GM12878 (cell line): Measurements from ENCODE around the gene INHBB. TPM values are rescaled to one million over a fixed set of nuclear protein-coding genes. Genes with fewer than 3 reads are reported as not detected.
A peak's percentile ranks its signal among the peaks of the same experiment; 100 is the strongest.

ENCODE experiments used
- ATAC-seq: fragments of 200-7000 bp; cut with Tn5 transposase; 3 replicates; pipeline ENCODE4 v1.9.1; 2020; ENCODE audit warnings: mild to moderate bottlenecking, moderate library complexity
- BruUV-seq: library from RNA; stranded (reverse); fragments of 400-500 nt; replicated peaks from 2 replicates; lab custom pipeline; 2021; lab: Mats Ljungman, UMichigan
- CTCF ChIA-PET: fragments of 300-600 bp; sonication (Branson Sonifier 250); formaldehyde crosslinking; extraction: SDS; loops from one replicate; lab custom pipeline; 2021; ENCODE audit warnings: inconsistent platforms; lab: Yijun Ruan, JAX
- POLR2A ChIA-PET: fragments of 350-600 bp; formaldehyde crosslinking; extraction: SDS; loops from one replicate; lab custom pipeline; 2021; ENCODE audit warnings: inconsistent platforms; lab: Charles Lee
- RAD21 ChIA-PET: fragments of 300-600 bp; sonication (Branson Sonifier 250); formaldehyde crosslinking; loops from one replicate; lab custom pipeline; 2023; ENCODE audit warnings: antibody characterized with exemption; ENCODE audit not compliant: unreplicated experiment; lab: Charles Lee
- SMC1A ChIA-PET: fragments of 300-600 bp; sonication (Branson Sonifier 250); formaldehyde crosslinking; loops from one replicate; lab custom pipeline; 2023; ENCODE audit not compliant: unreplicated experiment, uncharacterized antibody; lab: Charles Lee
- DNase-seq: peaks from one replicate; pipeline ENCODE4 v3.0.0-alpha.2; 2011; ENCODE audit warnings: low read depth, low spot score
- FAIRE-seq: peaks from 3 replicates; lab custom pipeline; 2011; peaks lifted over from hg19 to GRCh38; lab: Jason Lieb, UNC
- H2AFZ ChIP-seq: 2 replicates; pipeline ENCODE4 v1.6.0; 2011; ENCODE audit warnings: low read depth, low read length, control low read depth; ENCODE audit not compliant: control insufficient read depth
- H3K27ac ChIP-seq: 2 replicates; pipeline ENCODE4 v1.5.1; 2011; ENCODE audit warnings: control low read depth; ENCODE audit not compliant: control insufficient read depth, insufficient read depth
- H3K27me3 ChIP-seq, 2 experiments: replicated peaks in 1 of 2; 2 replicates each; pipeline versions ENCODE4 v1.6.0 to v1.6.1; 2011; ENCODE audit warnings: low read length in 1 of 2; ENCODE audit not compliant: control insufficient read depth in 2 of 2, insufficient read depth in 2 of 2
- H3K36me3 ChIP-seq, 2 experiments: 2 replicates each; pipeline ENCODE4 v1.5.1; 2011; ENCODE audit warnings: low read length in 1 of 2; ENCODE audit not compliant: control insufficient read depth in 2 of 2, insufficient read depth in 2 of 2
- H3K4me1 ChIP-seq: 2 replicates; pipeline ENCODE4 v1.6.1; 2011; ENCODE audit warnings: mild to moderate bottlenecking, low read length, moderate library complexity, mixed read lengths; ENCODE audit not compliant: control insufficient read depth, insufficient read depth
- H3K4me2 ChIP-seq: 2 replicates; pipeline ENCODE4 v1.6.0; 2011; ENCODE audit warnings: control low read depth; ENCODE audit not compliant: control insufficient read depth, insufficient read depth
- H3K4me3 ChIP-seq: fragments of 200-600 bp; sonication (generic); 2 replicates; pipeline ENCODE4 v1.5.1; 2016
- H3K79me2 ChIP-seq: 2 replicates; pipeline ENCODE4 v1.6.0; 2011; ENCODE audit warnings: low read length; ENCODE audit not compliant: control insufficient read depth, insufficient read depth
- H3K9ac ChIP-seq: 2 replicates; pipeline ENCODE4 v1.8.0; 2011; ENCODE audit warnings: low read length, control low read depth, mixed read lengths; ENCODE audit not compliant: control insufficient read depth, insufficient read depth
- H3K9me3 ChIP-seq: replicated peaks from 3 replicates; pipeline ENCODE4 v1.5.1; 2011; ENCODE audit warnings: mild to moderate bottlenecking, low read length; ENCODE audit not compliant: control insufficient read depth, insufficient read depth
- H4K20me1 ChIP-seq: 2 replicates; pipeline ENCODE4 v1.6.0; 2011; ENCODE audit not compliant: control insufficient read depth, insufficient read depth
- ASH2L ChIP-seq: fragments of 300-600, 200-600 bp; sonication (generic); IDR thresholded peaks from 2 replicates; pipeline ENCODE4 v1.6.1; 2017; ENCODE audit warnings: low read depth, mild to moderate bottlenecking, borderline replicate concordance
- ATF3 ChIP-seq: IDR thresholded peaks from 2 replicates; pipeline ENCODE4 v1.6.1; 2011; ENCODE audit warnings: low read depth, mild to moderate bottlenecking, low read length, moderate library complexity, borderline replicate concordance; ENCODE audit errors: extremely low read depth
- E4F1 ChIP-seq: fragments of 450-650 bp; IDR thresholded peaks from 2 replicates; pipeline ENCODE4 v1.6.1; 2018; ENCODE audit warnings: borderline replicate concordance, mild to moderate bottlenecking; ENCODE audit not compliant: partially characterized antibody
- IRF4 ChIP-seq: IDR thresholded peaks from 2 replicates; pipeline ENCODE4 v1.6.1; 2011; ENCODE audit warnings: low read depth, low read length
- MEF2B ChIP-seq: fragments of 450-650 bp; IDR thresholded peaks from 2 replicates; pipeline ENCODE4 v1.6.1; 2018; ENCODE audit warnings: mild to moderate bottlenecking, moderate library complexity; ENCODE audit not compliant: partially characterized antibody, poor library complexity, severe bottlenecking
- NFXL1 ChIP-seq: fragments of 450-650 bp; IDR thresholded peaks from 2 replicates; pipeline ENCODE4 v1.6.1; 2017; ENCODE audit warnings: antibody characterized with exemption, mild to moderate bottlenecking, borderline replicate concordance
- NR2C1 ChIP-seq: fragments of 450-650 bp; IDR thresholded peaks from 2 replicates; pipeline ENCODE4 v1.6.1; 2017; ENCODE audit warnings: antibody characterized with exemption, mild to moderate bottlenecking, moderate library complexity
- PAX5 ChIP-seq: IDR thresholded peaks from 2 replicates; pipeline ENCODE4 v1.6.1; 2011; ENCODE audit warnings: low read depth, low read length, borderline replicate concordance
- RAD21 ChIP-seq: IDR thresholded peaks from 2 replicates; pipeline ENCODE4 v1.6.1; 2011; ENCODE audit warnings: mild to moderate bottlenecking, low read depth, low read length, moderate library complexity; ENCODE audit not compliant: insufficient read depth
- ZBTB33 ChIP-seq: fragments of 450-650 bp; IDR thresholded peaks from 2 replicates; pipeline ENCODE4 v1.6.1; 2017; ENCODE audit warnings: mild to moderate bottlenecking
- WGBS: methylation state at CpG from one replicate; pipeline ENCODE4 v1.1.6; 2016; ENCODE audit warnings: low lambda C conversion rate; ENCODE audit not compliant: insufficient replicate concordance, insufficient coverage; ENCODE audit errors: missing lambda C conversion rate; 5-methylcytosine and 5-hydroxymethylcytosine counted together
- in situ Hi-C: fragments of 300-500 bp; cut with MboI; formaldehyde crosslinking; loops from 9 replicates; pipeline ENCODE4 v1.14.3; 2018; ENCODE audit warnings: mixed read lengths
- intact Hi-C: fragments of 100-400 bp; cut with micrococcal nuclease; formaldehyde crosslinking; loops from one replicate; pipeline ENCODE4 v1.14.2; 2022; ENCODE audit not compliant: unreplicated experiment
- polyA plus RNA-seq, 11 experiments: library from polyadenylated mRNA; depleted of rRNA in 4 of 11; unstranded in 6 of 11; stranded (reverse) in 5 of 11; fragments of >200 nt; fragmentation: Nextera tagmentation in 4 of 11; fragmentation: Illumina TruSeq in 1 of 11; extraction: Ambion mirVana in 4 of 11; extraction: Trizol in 1 of 11; gene quantifications; 1 replicate in 1 of 11; 2 replicates in 10 of 11; pipeline versions ENCODE4 v1.2.1 to v1.2.3, GENCODE V29; 2011 to 2016; ENCODE audit warnings: inconsistent platforms in 2 of 11, missing spikeins in 2 of 11, low read depth in 1 of 11
- total RNA-seq, 4 experiments: library from RNA; depleted of rRNA in 3 of 4; stranded (reverse); fragments of >200 nt in 3 of 4; fragmentation: Illumina TruSeq in 1 of 4; extraction: Trizol in 1 of 4; gene quantifications; 2 replicates each; pipeline versions ENCODE4 v1.2.1 to v1.2.3, GENCODE V29; 2013 to 2021

The INHBB gene
- total and polyA plus RNA-seq, 10 of the 15 experiments (the other 5 are each of a cell fraction or from before 2014, with no cell fraction given): 0.05 TPM; not detected in 9

GRCh38 chr2:120313695-120314615, 32.0 kb upstream of the INHBB start:
- 74% methylated on average over 39 of the region's 39 CpGs for WGBS
- RAD21 ChIA-PET: interaction anchor here (0.7 to 6.0 kb wide), 39 partner anchors 9 to 617 kb away, joined by 3 to 78 read pairs (median 4); partner anchors contain the start of genes RALB and TMEM185B
- peaks cover 15% of the 10 kb centered on the region for H3K4me1 ChIP-seq
- H4K20me1 ChIP-seq: no peaks in the 10 kb centered on the region
- CTCF ChIA-PET: interaction anchor here (0.6 to 7.5 kb wide), 63 partner anchors 10 to 777 kb away, joined by 3 to 148 read pairs (median 4); partner anchors contain the start of genes PTPN4, RALB and TMEM185B
- peak overlapping the region; percentile 42 for H3K9ac ChIP-seq
- no peaks in the 10 kb centered on the region for H3K79me2 ChIP-seq
- peak overlapping the region; percentile 47; the same call in 1 of the 2 replicates for H3K4me3 ChIP-seq
- intact Hi-C loops (loop anchor here (1.0 to 10.0 kb wide), 7 partner anchors 61 to 559 kb away; partner anchors contain the start of genes PTPN4 and RALB), in situ Hi-C loops (loop anchor here (10.0 kb wide), 1 partner anchor 199 kb away; no protein-coding TSS in a partner anchor)
- BruUV-seq: no TSS peak
- H3K9me3 ChIP-seq: no peaks in the 10 kb centered on the region
- FAIRE-seq (no peak), ATAC-seq (no peak), DNase-seq (no peak)
- H3K27ac ChIP-seq: no peak overlapping the region
- peak overlapping the region; percentile 76 for H3K4me2 ChIP-seq
- TF ChIP-seq ZBTB33: no peak
- TF ChIP-seq ATF3: no peak
- no peak for TF ChIP-seq PAX5
- no peak for TF ChIP-seq E4F1
- no peak for TF ChIP-seq RAD21
- no peak for TF ChIP-seq NFXL1
- TF ChIP-seq NR2C1: no peak
- no peak for TF ChIP-seq IRF4
- no peak for TF ChIP-seq MEF2B
- no peak for TF ChIP-seq ASH2L
- POLR2A ChIA-PET: interaction anchor here (0.6 to 1.0 kb wide), 3 partner anchors 12 to 136 kb away, joined by 3 to 8 read pairs (median 3); no protein-coding TSS in a partner anchor
- H2AFZ ChIP-seq: no peak overlapping the region
- SMC1A ChIA-PET: interaction anchor here (0.7 to 7.4 kb wide), 28 partner anchors 9 to 610 kb away, joined by 3 to 106 read pairs (median 4); no protein-coding TSS in a partner anchor
- H3K27me3 ChIP-seq: 0 out of 4 replicates have a peak, but pooled peaks cover 0 to 1% of the 10 kb centered on the region in 2 experiments
- no peaks in the 10 kb centered on the region for H3K36me3 ChIP-seq
